CD14-positive monocyte (primary cell): ENCODE results near the gene TNFAIP6. TPM values are rescaled to one million over a fixed set of nuclear protein-coding genes. Genes with fewer than 3 reads are reported as not detected.

Experiments used
- DNase-seq, 3 donors: peaks; one replicate each; pipeline ENCODE4 v3.0.0-alpha.2; 2011 to 2022
- H2AFZ ChIP-seq: 2 replicates; pipeline ENCODE4 v1.6.0; 2012; ENCODE audit warnings: mild to moderate bottlenecking, low read depth, low read length, inconsistent platforms; ENCODE audit not compliant: insufficient read depth, poor library complexity, severe bottlenecking
- H3K27ac ChIP-seq, 2 donors: 1 replicate in 1 of 2; 2 replicates in 1 of 2; pipeline ENCODE4 v1.5.1; 2012 to 2013; ENCODE audit warnings: low read length in 2 of 2, control low read depth in 1 of 2, inconsistent platforms in 1 of 2, low read depth in 1 of 2, mild to moderate bottlenecking in 1 of 2
- H3K27me3 ChIP-seq, 2 donors: one replicate each; pipeline versions ENCODE4 v1.6.0 to v1.6.1; 2011 to 2013; ENCODE audit warnings: low read length in 2 of 2; ENCODE audit not compliant: control insufficient read depth in 2 of 2, insufficient read depth in 2 of 2
- H3K36me3 ChIP-seq, 2 donors: replicated peaks in 1 of 2; 1 replicate in 1 of 2; 2 replicates in 1 of 2; pipeline versions ENCODE4 v1.5.1 to v1.6.1; 2012 to 2013; ENCODE audit warnings: low read length in 2 of 2, control low read depth in 1 of 2, inconsistent platforms in 1 of 2, mild to moderate bottlenecking in 1 of 2; ENCODE audit not compliant: insufficient read depth in 2 of 2, control insufficient read depth in 1 of 2
- H3K4me1 ChIP-seq, 2 donors: 1 replicate in 1 of 2; 2 replicates in 1 of 2; pipeline versions ENCODE4 v1.5.1 to v1.6.1; 2012 to 2013; ENCODE audit warnings: low read length in 2 of 2, control low read depth in 1 of 2, inconsistent platforms in 1 of 2, mild to moderate bottlenecking in 1 of 2, moderate library complexity in 1 of 2; ENCODE audit not compliant: insufficient read depth in 2 of 2, control insufficient read depth in 1 of 2
- H3K4me2 ChIP-seq: replicated peaks from 2 replicates; pipeline ENCODE3; 2012; ENCODE audit warnings: low read length, moderate library complexity, mild to moderate bottlenecking; ENCODE audit not compliant: poor library complexity, severe bottlenecking; ENCODE audit errors: extremely low read depth
- H3K4me3 ChIP-seq, 3 experiments: fragments of 200-600 bp in 1 of 3; sonication (generic) in 1 of 3; replicated peaks in 1 of 3; 1 replicate in 2 of 3; 2 replicates in 1 of 3; pipeline ENCODE4 v1.5.1; 2011 to 2013; ENCODE audit warnings: low read length in 3 of 3, mild to moderate bottlenecking in 3 of 3, control low read depth in 2 of 3, low read depth in 2 of 3, inconsistent platforms in 1 of 3, moderate library complexity in 1 of 3
- H3K79me2 ChIP-seq: 2 replicates; pipeline ENCODE4 v1.6.0; 2012; ENCODE audit warnings: mild to moderate bottlenecking, control low read depth, inconsistent platforms, low read length, moderate library complexity; ENCODE audit not compliant: insufficient read depth
- H3K9ac ChIP-seq: 2 replicates; pipeline ENCODE4 v1.6.0; 2017; ENCODE audit warnings: low read length, mild to moderate bottlenecking; ENCODE audit not compliant: insufficient read depth, poor library complexity, severe bottlenecking
- H3K9me3 ChIP-seq, 2 donors: replicated peaks in 1 of 2; 1 replicate in 1 of 2; 2 replicates in 1 of 2; pipeline versions ENCODE4 v1.5.1 to v1.6.1; 2012 to 2013; ENCODE audit warnings: low read length in 2 of 2, control low read depth in 1 of 2; ENCODE audit not compliant: control insufficient read depth in 1 of 2, insufficient read depth in 1 of 2
- H4K20me1 ChIP-seq: 2 replicates; pipeline ENCODE4 v1.6.0; 2012; ENCODE audit warnings: mild to moderate bottlenecking, low read length, control low read depth, moderate library complexity; ENCODE audit not compliant: insufficient read depth
- H3K27ac Mint-ChIP-seq, 7 donors: one replicate each; pipeline ENCODE4 v1.8.0; 2020; ENCODE audit warnings: mild to moderate bottlenecking in 7 of 7, mixed read lengths in 7 of 7, moderate library complexity in 6 of 7, inconsistent platforms in 2 of 7
- H3K27me3 Mint-ChIP-seq, 3 donors: one replicate each; pipeline ENCODE4 v1.8.0; 2021 to 2022; ENCODE audit warnings: low read depth in 3 of 3, mild to moderate bottlenecking in 3 of 3, mixed read lengths in 3 of 3, moderate library complexity in 3 of 3, inconsistent platforms in 1 of 3
- H3K36me3 Mint-ChIP-seq, 2 donors: one replicate each; pipeline ENCODE4 v1.8.0; 2020; ENCODE audit warnings: mixed read lengths in 2 of 2, inconsistent platforms in 1 of 2, mild to moderate bottlenecking in 1 of 2
- H3K4me1 Mint-ChIP-seq: one replicate; pipeline ENCODE4 v1.8.0; 2020; ENCODE audit warnings: mild to moderate bottlenecking, mixed read lengths
- H3K4me3 Mint-ChIP-seq, 2 donors: one replicate each; pipeline ENCODE4 v1.8.0; 2020; ENCODE audit warnings: mild to moderate bottlenecking in 2 of 2, mixed read lengths in 2 of 2, moderate library complexity in 1 of 2
- H3K9me3 Mint-ChIP-seq, 7 donors: one replicate each; pipeline ENCODE4 v1.8.0; 2020 to 2022; ENCODE audit warnings: mixed read lengths in 7 of 7, mild to moderate bottlenecking in 6 of 7, moderate library complexity in 6 of 7, inconsistent platforms in 2 of 7
- WGBS: methylation state at CpG from one replicate; pipeline ENCODE4 v1.1.5; 2013; ENCODE audit warnings: missing lambda C conversion rate; ENCODE audit not compliant: insufficient coverage; 5-methylcytosine and 5-hydroxymethylcytosine counted together
- intact Hi-C, 2 donors: fragments of 100-400 bp; cut with micrococcal nuclease; formaldehyde crosslinking; loops; one replicate each; pipeline versions ENCODE4 v1.15.0 to v1.15.1; 2023
- polyA plus RNA-seq, 3 donors: library from polyadenylated mRNA; depleted of rRNA in 1 of 3; unstranded in 2 of 3; stranded (reverse) in 1 of 3; fragments of 300-500 nt in 2 of 3; fragments of >200 nt in 1 of 3; fragmentation: Illumina TruSeq in 2 of 3; gene quantifications; 1 replicate in 2 of 3; 2 replicates in 1 of 3; pipeline ENCODE4 v1.2.3, GENCODE V29; 2012 to 2021
- TF ChIP-seq, protein P1 (sequence below): fragments of 200-600 bp; IDR thresholded peaks from one replicate; pipeline ENCODE4 v1.8.0; 2022; ENCODE audit warnings: antibody characterized with exemption, mild to moderate bottlenecking

Gene TNFAIP6
- polyA plus RNA-seq, 3 donors: 2.6 to 8.2 (median 3.5) TPM

DNA sequence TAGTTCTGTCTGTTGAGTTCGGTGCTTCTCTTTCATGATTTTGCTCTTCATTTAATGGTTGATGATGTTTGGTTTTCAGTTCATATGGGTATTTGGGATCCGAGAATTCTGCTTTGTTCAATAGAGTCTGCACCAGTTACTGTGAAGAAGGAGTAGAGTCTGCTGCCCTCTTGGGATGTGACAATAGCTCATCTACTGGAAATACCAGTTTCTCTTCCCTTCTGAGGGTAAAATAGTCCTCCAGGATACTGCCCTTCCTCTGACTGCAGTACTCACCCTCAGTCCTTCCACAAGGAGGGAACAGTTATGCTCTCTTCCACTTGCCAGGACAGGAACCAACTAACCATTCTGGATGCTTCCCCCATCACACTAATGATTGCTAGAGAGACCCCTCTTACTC lies 12.5 kb upstream of the TNFAIP6 start:
- Histone ChIP-seq H3K36me3 (no peaks in the 10 kb centered on the region), H3K4me3 (no peak overlapping the region), H3K27me3 (no peaks in the 10 kb centered on the region), H2AFZ (no peak overlapping the region), H3K9me3 (peaks cover 0 to 5% of the 10 kb centered on the region in 2 donors), H3K27ac (no peak overlapping the region), H3K4me1 (peaks cover 24 to 25% of the 10 kb centered on the region in 2 donors), H3K4me2 (no peak overlapping the region), H3K79me2 (no peaks in the 10 kb centered on the region), H3K9ac (no peak overlapping the region), H4K20me1 (no peaks in the 10 kb centered on the region)
- DNase-seq: no peak
- H3K36me3 Mint-ChIP-seq: no peaks in the 10 kb centered on the region
- no peak overlapping the region for H3K27ac Mint-ChIP-seq
- intact Hi-C loops: loop anchor here in 1 of 2 donors (5.0 kb wide), 1 partner anchor 43 kb away; no protein-coding TSS in a partner anchor
- no peak overlapping the region for H3K4me3 Mint-ChIP-seq
- no peaks in the 10 kb centered on the region for H3K27me3 Mint-ChIP-seq
- WGBS: 100% methylated on average over 1 of the region's 2 CpGs
- TF ChIP-seq, protein P1, sequence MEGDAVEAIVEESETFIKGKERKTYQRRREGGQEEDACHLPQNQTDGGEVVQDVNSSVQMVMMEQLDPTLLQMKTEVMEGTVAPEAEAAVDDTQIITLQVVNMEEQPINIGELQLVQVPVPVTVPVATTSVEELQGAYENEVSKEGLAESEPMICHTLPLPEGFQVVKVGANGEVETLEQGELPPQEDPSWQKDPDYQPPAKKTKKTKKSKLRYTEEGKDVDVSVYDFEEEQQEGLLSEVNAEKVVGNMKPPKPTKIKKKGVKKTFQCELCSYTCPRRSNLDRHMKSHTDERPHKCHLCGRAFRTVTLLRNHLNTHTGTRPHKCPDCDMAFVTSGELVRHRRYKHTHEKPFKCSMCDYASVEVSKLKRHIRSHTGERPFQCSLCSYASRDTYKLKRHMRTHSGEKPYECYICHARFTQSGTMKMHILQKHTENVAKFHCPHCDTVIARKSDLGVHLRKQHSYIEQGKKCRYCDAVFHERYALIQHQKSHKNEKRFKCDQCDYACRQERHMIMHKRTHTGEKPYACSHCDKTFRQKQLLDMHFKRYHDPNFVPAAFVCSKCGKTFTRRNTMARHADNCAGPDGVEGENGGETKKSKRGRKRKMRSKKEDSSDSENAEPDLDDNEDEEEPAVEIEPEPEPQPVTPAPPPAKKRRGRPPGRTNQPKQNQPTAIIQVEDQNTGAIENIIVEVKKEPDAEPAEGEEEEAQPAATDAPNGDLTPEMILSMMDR: no peak
- peaks cover 5 to 20% (median 13%) of the 10 kb centered on the region in 7 donors for H3K9me3 Mint-ChIP-seq
- H3K4me1 Mint-ChIP-seq: peaks cover 32% of the 10 kb centered on the region

DNA sequence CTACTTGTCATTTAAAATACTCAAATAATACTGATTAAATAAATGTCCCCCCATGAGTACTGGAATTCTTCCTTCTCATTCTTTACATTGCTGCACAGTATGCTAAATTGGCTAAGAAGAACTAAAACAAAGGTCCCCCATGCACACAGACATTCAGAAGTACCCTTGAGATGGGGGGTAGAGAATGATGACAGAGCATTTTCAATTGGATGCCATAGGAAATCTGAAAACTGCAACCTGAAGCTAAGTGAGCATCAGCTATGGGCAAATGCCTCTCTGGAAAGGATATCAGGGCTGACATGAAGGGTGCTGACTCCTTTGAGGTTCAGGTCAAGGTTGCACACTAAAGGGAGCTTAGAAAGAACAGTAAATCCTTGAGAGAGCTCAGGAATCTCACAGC lies 10.1 kb upstream of the TNFAIP6 start:
- intact Hi-C loops: loop anchor here in 1 of 2 donors (5.0 kb wide), 1 partner anchor 45 kb away; no protein-coding TSS in a partner anchor
- Histone ChIP-seq H3K4me1 (peaks cover 24 to 25% of the 10 kb centered on the region in 2 donors), H3K27ac (no peak overlapping the region), H3K4me2 (no peak overlapping the region), H3K9me3 (peaks cover 0 to under 1% of the 10 kb centered on the region in 2 donors), H3K27me3 (no peaks in the 10 kb centered on the region), H3K79me2 (no peaks in the 10 kb centered on the region), H4K20me1 (no peaks in the 10 kb centered on the region), H3K4me3 (no peak overlapping the region), H3K36me3 (no peaks in the 10 kb centered on the region), H2AFZ (no peak overlapping the region), H3K9ac (no peak overlapping the region)
- TF ChIP-seq, protein P1: no peak
- no peak overlapping the region for H3K4me3 Mint-ChIP-seq
- H3K9me3 Mint-ChIP-seq: peaks cover 0 to 11% (median 2%) of the 10 kb centered on the region in 7 donors
- no peaks in the 10 kb centered on the region for H3K27me3 Mint-ChIP-seq
- DNase-seq: no peak
- peak overlapping the region in 2 of 7 donors; percentile 34 to 75 for H3K27ac Mint-ChIP-seq
- no peaks in the 10 kb centered on the region for H3K36me3 Mint-ChIP-seq
- H3K4me1 Mint-ChIP-seq: peaks cover 33% of the 10 kb centered on the region
